ENCODE results near the gene USP8. TPM values are rescaled to one million over a fixed set of nuclear protein-coding genes. Genes with fewer than 3 reads are reported as not detected.

USP8 gene
- total and polyA plus RNA-seq, 10 of the 15 experiments (the other 5 are each of a cell fraction or from before 2014, with no cell fraction given): 25.2 to 51.7 (median 36.1) TPM

DNA sequence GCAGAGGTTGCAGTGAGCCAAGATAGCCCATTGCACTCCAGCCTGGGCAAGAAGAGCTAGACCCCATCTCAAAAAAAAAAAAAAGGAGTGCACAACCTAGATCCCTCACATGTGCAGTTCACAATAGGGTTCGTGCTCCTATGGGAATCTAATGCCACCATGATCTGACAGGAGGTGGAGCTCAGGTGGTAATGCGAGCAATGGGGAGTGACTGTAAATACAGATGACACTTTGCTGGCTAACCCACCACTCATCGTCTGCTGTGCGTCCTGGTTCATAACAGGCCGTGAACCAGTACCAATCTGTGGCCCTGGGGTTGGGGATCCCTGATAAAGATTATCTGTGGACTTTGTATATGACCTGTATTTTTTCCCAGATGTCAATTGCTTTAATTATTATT is 16.7 kb downstream of the USP8 start (continued):
- TF ChIP-seq CEBPZ (IDR thresholded peaks at IDR 0.05; ENCODE audit: low read depth, low read length): no peak
- no peak for TF ChIP-seq IKZF2 (IDR thresholded peaks at IDR 0.05)
- TF ChIP-seq BMI1 (IDR thresholded peaks at IDR 0.05; ENCODE audit: borderline replicate concordance): no peak

DNA sequence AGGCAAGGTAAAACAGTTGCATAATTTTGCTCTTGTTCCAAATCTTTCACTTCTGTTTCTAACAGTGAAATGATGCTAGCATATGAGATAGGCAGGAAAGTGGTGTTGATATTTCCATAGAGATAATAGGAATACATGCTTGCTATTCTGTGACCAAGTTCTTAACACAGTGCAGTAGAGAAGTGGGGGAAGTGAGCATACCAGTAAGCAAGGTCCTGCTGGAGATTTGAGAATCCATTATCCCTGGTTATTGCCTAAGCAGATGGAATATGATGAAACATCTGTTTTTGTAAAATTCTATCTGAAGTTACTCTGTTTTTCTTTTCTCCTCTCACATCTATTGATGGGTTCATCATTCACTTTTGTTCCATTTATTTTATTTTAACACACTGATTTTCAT is 28.7 kb downstream of the USP8 start:
- Histone ChIP-seq H3K4me2 (ENCODE audit: control insufficient read depth, insufficient read depth) (no peak overlapping the region), H3K79me2 (ENCODE audit: control insufficient read depth, insufficient read depth, low read length) (no peaks in the 10 kb centered on the region; the same call in 1 of the 2 replicates), H2AFZ (ENCODE audit: control insufficient read depth, low read depth, low read length) (no peak overlapping the region), H3K4me3 (no peak overlapping the region), H3K9ac (ENCODE audit: control insufficient read depth, insufficient read depth, low read length) (no peak overlapping the region), H3K27ac (ENCODE audit: control insufficient read depth, insufficient read depth) (no peak overlapping the region), H3K4me1 (ENCODE audit: control insufficient read depth, insufficient read depth, low read length) (no peaks in the 10 kb centered on the region; the same call in 1 of the 2 replicates), H3K9me3 (replicated peaks; ENCODE audit: control insufficient read depth, insufficient read depth, low read length) (no peaks in the 10 kb centered on the region), H3K36me3 (ENCODE audit: control insufficient read depth in 2 of 2, insufficient read depth in 2 of 2, low read length in 1 of 2) (peaks cover 0 to 19% of the 10 kb centered on the region in 2 experiments; a peak in 3 of 4 replicates), H4K20me1 (ENCODE audit: control insufficient read depth, insufficient read depth) (no peaks in the 10 kb centered on the region), H3K27me3 (replicated peaks in 1 of 2; ENCODE audit: control insufficient read depth in 2 of 2, insufficient read depth in 2 of 2, low read length in 1 of 2) (no peaks in the 10 kb centered on the region)
- CTCF ChIA-PET: no interaction called here
- POLR2A ChIA-PET: interaction anchor here (0.6 to 0.7 kb wide), 2 partner anchors 77 to 214 kb away, joined by 3 to 6 read pairs; no protein-coding TSS in a partner anchor
- no peak for ATAC-seq
- FAIRE-seq: no peak
- TF ChIP-seq, protein P1, sequence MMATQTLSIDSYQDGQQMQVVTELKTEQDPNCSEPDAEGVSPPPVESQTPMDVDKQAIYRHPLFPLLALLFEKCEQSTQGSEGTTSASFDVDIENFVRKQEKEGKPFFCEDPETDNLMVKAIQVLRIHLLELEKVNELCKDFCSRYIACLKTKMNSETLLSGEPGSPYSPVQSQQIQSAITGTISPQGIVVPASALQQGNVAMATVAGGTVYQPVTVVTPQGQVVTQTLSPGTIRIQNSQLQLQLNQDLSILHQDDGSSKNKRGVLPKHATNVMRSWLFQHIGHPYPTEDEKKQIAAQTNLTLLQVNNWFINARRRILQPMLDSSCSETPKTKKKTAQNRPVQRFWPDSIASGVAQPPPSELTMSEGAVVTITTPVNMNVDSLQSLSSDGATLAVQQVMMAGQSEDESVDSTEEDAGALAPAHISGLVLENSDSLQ (IDR thresholded peaks at IDR 0.05): no peak
- TF ChIP-seq IKZF1 (conservative IDR thresholded peaks at IDR 0.05) (no peak), POLR2A (IDR thresholded peaks at IDR 0.05; ENCODE audit: low read depth, low read length) (no peak), RAD51 (IDR thresholded peaks at IDR 0.05) (no peak), BRCA1 (IDR thresholded peaks at IDR 0.05; ENCODE audit: low read depth, low read length) (no peak), CREB1 (IDR thresholded peaks at IDR 0.05; ENCODE audit: low read depth) (no peak)
- RAD21 ChIA-PET (ENCODE audit: unreplicated experiment): no interaction called here
- no TSS peak for BruUV-seq (replicated peaks)
- SMC1A ChIA-PET (ENCODE audit: uncharacterized antibody, unreplicated experiment): no interaction called here
- in situ Hi-C loops (cut with MboI): no loop called here
- no peak for DNase-seq (ENCODE audit: low read depth, low spot score)
- intact Hi-C loops (cut with micrococcal nuclease; ENCODE audit: unreplicated experiment): no loop called here

Measured in GM12878 (cell line).